Heart left ventricle (tissue), 16 donors: ENCODE data around the gene ECHDC1. TPM values are rescaled to one million over a fixed set of nuclear protein-coding genes. Genes with fewer than 3 reads are reported as not detected.
"Not testable (repeated sequence)": the region's sequence is repeated elsewhere in the genome, so short reads cannot be mapped to it uniquely, and the experiment has no call there.

Experiments
- ATAC-seq, 4 donors: fragments of 200-7000 bp; cut with Tn5 transposase; one replicate each; pipeline ENCODE4 v1.9.1; 2020 to 2022; ENCODE audit warnings: moderate library complexity in 4 of 4, mild to moderate bottlenecking in 3 of 4, moderate number of reproducible peaks in 1 of 4
- DNase-seq, 5 donors: peaks; one replicate each; pipeline ENCODE4 v3.0.0-alpha.2; 2020
- H3K27ac ChIP-seq, 12 donors: fragments of 200-600 bp; sonication (generic) in 4 of 12; one replicate each; pipeline versions ENCODE4 v1.5.0 to v1.8.0; 2016 to 2022; ENCODE audit warnings: mild to moderate bottlenecking in 2 of 12
- H3K27me3 ChIP-seq, 9 donors: fragments of 200-600 bp; sonication (generic) in 2 of 9; one replicate each; pipeline versions ENCODE4 v1.5.1 to v1.8.0; 2016 to 2022; ENCODE audit warnings: mild to moderate bottlenecking in 3 of 9
- H3K36me3 ChIP-seq, 9 donors: fragments of 200-600 bp; sonication (generic) in 2 of 9; one replicate each; pipeline versions ENCODE4 v1.5.0 to v1.8.0; 2018 to 2022; ENCODE audit warnings: mild to moderate bottlenecking in 2 of 9
- H3K4me1 ChIP-seq, 12 donors: fragments of 200-600 bp; sonication (generic) in 4 of 12; one replicate each; pipeline versions ENCODE4 v1.5.0 to v1.8.0; 2016 to 2022; ENCODE audit warnings: mild to moderate bottlenecking in 3 of 12
- H3K4me3 ChIP-seq, 12 donors: fragments of 200-600 bp; sonication (generic) in 4 of 12; one replicate each; pipeline versions ENCODE4 v1.5.0 to v1.8.0; 2017 to 2022; ENCODE audit warnings: mild to moderate bottlenecking in 9 of 12, moderate library complexity in 4 of 12
- H3K9me3 ChIP-seq, 12 donors: fragments of 200-600 bp; sonication (generic) in 4 of 12; one replicate each; pipeline versions ENCODE4 v1.5.0 to v1.8.0; 2016 to 2022; ENCODE audit warnings: mild to moderate bottlenecking in 1 of 12
- CTCF ChIP-seq, 12 donors: fragments of 200-600 bp; sonication (generic) in 4 of 12; IDR thresholded peaks; one replicate each; pipeline versions ENCODE4 v1.5.0 to v1.8.0; 2018 to 2022; ENCODE audit warnings: antibody characterized with exemption in 12 of 12, mild to moderate bottlenecking in 5 of 12
- POLR2A ChIP-seq, 2 donors: fragments of 450-650 bp; IDR thresholded peaks; one replicate each; pipeline ENCODE4 v1.6.1; 2017; ENCODE audit warnings: antibody characterized with exemption in 2 of 2, mild to moderate bottlenecking in 2 of 2, moderate library complexity in 2 of 2
- WGBS, 4 donors: extraction: QIAGEN DNeasy Blood & Tissue Kit in 2 of 4; methylation state at CpG; one replicate each; pipeline versions ENCODE4 v1.1.5 to v1.1.7; 2013 to 2018; 5-methylcytosine and 5-hydroxymethylcytosine counted together
- intact Hi-C, 10 donors: fragments of 100-400 bp; cut with DNase I; formaldehyde crosslinking; loops; one replicate each; pipeline versions ENCODE4 v1.11.1 to v1.14.2; 2022
- polyA plus RNA-seq, 2 donors: library from polyadenylated mRNA; stranded (reverse); fragments of 200-250 nt; gene quantifications; one replicate each; pipeline ENCODE4 v1.2.3, GENCODE V29; 2013
- total RNA-seq, 9 donors: library from RNA; depleted of rRNA in 2 of 9; stranded (reverse); fragments of >200 nt in 2 of 9; fragmentation: NEBNext Ultra II Directional in 3 of 9; extraction: Animal tissue kit (Norgen Biotek cat#: 25700) in 3 of 9; gene quantifications; one replicate each; pipeline versions ENCODE4 v1.1.0 to v1.2.4, GENCODE V29; 2016 to 2023
- donor health status: ischemic (EF 13 %, LVEDD 7.1; RV severe dilation, severe dysfunction).
- donor health status: healthy with polysubstance abuse.
- donor health status: DM: no; HTN: yes; CAD: no.
- donor health status: DM: no; HTN: no; CAD: no.
- donor health status: ischemic (EF 25% LVEDD 6.9; RV normal size, moderate dysfunction).
- donor health status: ischemic (EF 25% LVEDD 5.7; RV mildly dilated, moderate dysfunction).
- donor health status: healthy.
- donor health status: DM: yes; HTN: yes; CAD: no.
- donor health status: ischemic (EF 35%, LVEDD 5.7; RV mildly dilated, moderate dysfunction).
- donor health status: nonischemic (EF 11% LVEDD 7.7; RV severe dilation, severe dysfunction).
- donor health status: DM: yes; HTN: yes; CAD: no.
- donor health status: PGD.
- donor health status: ischemic (EF 29% LVEDD 5.4; RV normal size, mild dysfunction).
- donor health status: nonischemic (EF 23%, LVEDD 6.1; RV moderate dilation, normal function).

Gene ECHDC1
- total and polyA plus RNA-seq, 11 donors, result 24.3 to 51.3 (median 35.2) TPM

GRCh38 chr6:127341471-127342202 lies 1.8 kb downstream of the ECHDC1 start:
- no peak for DNase-seq
- intact Hi-C loops, result loop anchor here in 2 of 10 donors (5.0 kb wide), 2 partner anchors 74 to 116 kb away; partner anchors contain the start of genes KIAA0408 (in 1 of the 2) and RNF146 (in 1 of the 2)
- Histone ChIP-seq H3K4me3 (peak overlapping the region in 10 of 12 donors; percentile 67 to 84 (median 78)), H3K36me3 (no peaks in the 10 kb centered on the region), H3K9me3 (no peaks in the 10 kb centered on the region), H3K4me1 (peaks cover 0 to 51% (median 27%) of the 10 kb centered on the region in 12 donors), H3K27ac (peak overlapping the region in 1 of 12 donors; percentile 78), H3K27me3 (no peaks in the 10 kb centered on the region)
- ATAC-seq, result no peak
- TF ChIP-seq POLR2A (IDR thresholded peaks at IDR 0.05) (no peak), CTCF (IDR thresholded peaks at IDR 0.05) (no peak)
- WGBS, 4 donors, result 82 to 88% (median 85%) methylated on average over 9 of the region's 9 CpGs

- intact Hi-C loops, result loop anchor here in 2 of 10 donors (5.0 kb wide), 2 partner anchors 73 to 117 kb away; partner anchors contain the start of genes KIAA0408 (in 1 of the 2) and RNF146 (in 1 of the 2)
Measured at GRCh38 chr6:127340171-127340570, 3.2 kb downstream of the ECHDC1 start.

DNA sequence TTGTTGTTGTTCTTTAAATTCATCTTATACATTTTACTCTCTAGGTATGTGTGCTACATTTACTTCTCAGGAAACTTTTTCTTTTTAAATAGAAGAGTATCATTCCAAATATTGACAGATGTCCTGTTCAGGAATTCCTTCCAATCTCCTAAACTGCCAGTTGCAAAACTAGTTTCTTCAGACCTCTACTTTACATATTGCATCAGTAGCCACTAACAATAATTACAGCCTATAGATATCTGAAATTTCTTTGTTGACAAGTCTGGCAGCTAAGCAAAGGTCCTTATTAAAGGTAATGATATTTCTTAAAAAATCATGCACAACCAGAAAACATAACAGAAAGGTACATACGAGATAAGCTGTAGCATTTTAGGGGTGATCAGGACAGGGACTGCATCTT lies 4.5 kb downstream of the ECHDC1 start:
- 89 to 94% (median 92%) methylated on average over 1 of the region's 1 CpG for WGBS, 4 donors
- H3K9me3 ChIP-seq, result no peaks in the 10 kb centered on the region
- TF ChIP-seq POLR2A (IDR thresholded peaks at IDR 0.05), result no peak
- TF ChIP-seq CTCF (IDR thresholded peaks at IDR 0.05), result no peak
- H3K27me3 ChIP-seq, result no peaks in the 10 kb centered on the region
- no peak for DNase-seq
- intact Hi-C loops, result no loop called here
- no peak overlapping the region for H3K27ac ChIP-seq
- no peak overlapping the region for H3K4me3 ChIP-seq
- peaks cover 0 to 44% (median 25%) of the 10 kb centered on the region in 12 donors for H3K4me1 ChIP-seq
- no peak for ATAC-seq
- H3K36me3 ChIP-seq, result no peaks in the 10 kb centered on the region

More at GRCh38 chr6:127340171-127340570, 3.2 kb downstream of the ECHDC1 start:
- Histone ChIP-seq H3K4me1 (peaks cover 0 to 46% (median 27%) of the 10 kb centered on the region in 12 donors), H3K36me3 (no peaks in the 10 kb centered on the region), H3K9me3 (no peaks in the 10 kb centered on the region), H3K27ac (no peak overlapping the region), H3K4me3 (no peak overlapping the region), H3K27me3 (no peaks in the 10 kb centered on the region)
- ATAC-seq (no peak), DNase-seq (no peak)
- TF ChIP-seq POLR2A (IDR thresholded peaks at IDR 0.05) (no peak), CTCF (IDR thresholded peaks at IDR 0.05) (no peak)

DNA sequence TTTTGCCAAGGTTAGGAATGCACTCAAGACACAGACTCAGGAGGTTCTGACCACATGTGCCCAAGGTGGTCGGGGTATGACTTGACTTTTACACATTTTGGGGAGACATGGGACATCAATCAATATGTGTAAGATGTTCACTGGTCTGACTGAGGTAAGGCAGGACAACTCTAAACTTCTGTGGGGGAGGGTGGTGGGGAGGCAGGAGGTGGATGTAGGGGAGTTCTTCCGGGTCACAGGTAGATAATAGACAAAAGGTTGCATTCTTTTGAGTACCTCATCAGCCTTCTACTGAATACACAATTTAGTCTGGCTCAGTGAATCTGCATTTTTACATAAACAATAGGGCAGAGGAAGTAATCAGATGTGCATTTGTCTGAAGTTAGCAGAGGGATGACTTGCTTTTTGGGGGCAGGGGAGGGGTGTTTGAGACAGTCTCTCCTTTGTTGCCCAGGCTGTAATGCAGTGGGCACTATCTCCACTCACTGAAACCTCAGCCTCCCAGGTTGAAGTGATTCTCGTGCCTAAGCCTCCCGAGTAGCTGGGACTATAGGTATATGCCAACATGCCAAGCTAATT lies 10.9 kb downstream of the ECHDC1 start:
- Histone ChIP-seq H3K4me1 (peaks cover 0 to 16% (median 0%) of the 10 kb centered on the region in 12 donors), H3K27ac (no peak overlapping the region), H3K4me3 (no peak overlapping the region), H3K36me3 (peaks cover 0 to 32% (median 14%) of the 10 kb centered on the region in 9 donors), H3K9me3 (no peaks in the 10 kb centered on the region), H3K27me3 (no peaks in the 10 kb centered on the region)
- intact Hi-C loops, result no loop called here
- no peak for ATAC-seq
- no peak for TF ChIP-seq POLR2A (IDR thresholded peaks at IDR 0.05)
- TF ChIP-seq CTCF (IDR thresholded peaks at IDR 0.05), result no peak
- WGBS, 4 donors, result 66 to 71% (median 71%) methylated on average over 4 of the region's 4 CpGs
- DNase-seq, result no peak

DNA sequence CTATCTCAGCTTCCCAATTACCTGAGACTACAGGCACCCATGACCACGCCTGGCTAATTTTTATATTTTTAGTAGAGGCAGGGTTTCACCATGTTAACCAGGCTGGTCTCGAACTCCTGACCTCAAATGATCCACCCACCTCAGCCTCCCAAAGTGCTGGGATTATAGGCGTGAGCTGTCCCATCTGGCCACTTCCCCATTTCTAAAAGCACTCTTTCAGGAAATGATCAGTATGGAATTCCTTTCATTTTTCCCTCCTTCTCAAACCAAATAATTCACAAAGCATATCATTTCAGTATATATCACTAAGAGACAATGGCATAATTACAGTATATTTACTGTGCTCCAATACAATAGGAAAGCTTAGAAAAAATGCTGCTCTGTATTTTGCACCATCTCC lies 12.2 kb downstream of the ECHDC1 start:
- H3K4me3 ChIP-seq, ATAC-seq, intact Hi-C loops, DNase-seq, H3K27ac ChIP-seq, H3K9me3 ChIP-seq, H3K27me3 ChIP-seq: not testable (repeated sequence)
- 72 to 94% (median 85%) methylated on average over 3 of the region's 3 CpGs for WGBS, 4 donors
- Histone ChIP-seq H3K36me3 (peaks cover 0 to 44% (median 24%) of the 10 kb centered on the region in 9 donors), H3K4me1 (peaks cover 0 to 16% (median 0%) of the 10 kb centered on the region in 12 donors)
